Erythroblast (primary cell): ENCODE data around the gene ALPG.
"Not testable (repeated sequence)": the region's sequence is repeated elsewhere in the genome, so short reads cannot be mapped to it uniquely, and the experiment has no call there.

Experiments
- GATA1 ChIP-seq: IDR thresholded peaks from 2 replicates; pipeline ENCODE4 v1.6.1; 2011; ENCODE audit warnings: low read depth, mild to moderate bottlenecking, control low read depth, low read length, moderate library complexity
- POLR2A ChIP-seq: IDR thresholded peaks from 2 replicates; pipeline ENCODE4 v1.6.1; 2011; ENCODE audit warnings: mild to moderate bottlenecking, low read length

GRCh38 chr2:232370007-232370406 is 36.6 kb upstream of the ALPG start:
- not testable (repeated sequence) for TF ChIP-seq POLR2A, GATA1
